ENCODE measurements around the gene AGER. TPM values are rescaled to one million over a fixed set of nuclear protein-coding genes. Genes with fewer than 3 reads are reported as not detected.

Gene AGER
- total and polyA plus RNA-seq, 4 donors, result 0.79 to 22.1 (median 10.8) TPM

DNA sequence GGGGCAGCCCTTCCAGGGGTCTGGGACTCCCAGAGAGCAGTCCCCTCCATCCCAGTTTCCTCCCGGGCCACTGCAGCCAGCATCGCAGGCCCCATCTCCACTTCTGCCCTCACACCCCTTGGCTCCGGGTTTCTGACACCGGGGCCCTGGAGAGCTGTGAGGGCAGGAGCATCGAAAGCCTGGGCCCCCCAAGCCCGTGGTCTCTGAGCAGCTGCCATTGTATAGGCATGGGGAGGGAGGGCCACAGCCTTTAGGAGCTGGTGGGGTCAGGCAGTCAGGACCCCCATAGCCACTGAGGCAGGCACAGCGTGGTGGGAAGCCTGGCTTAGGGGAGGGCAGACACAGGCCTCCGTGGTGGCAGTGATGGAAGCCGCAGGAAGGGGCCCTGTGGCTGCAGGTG is 18.1 kb upstream of the AGER start:
- no peaks in the 10 kb centered on the region for H3K36me3 ChIP-seq (ENCODE audit: control insufficient read depth, insufficient read depth, low read length)
- peaks cover 18% of the 10 kb centered on the region for H3K4me1 ChIP-seq (ENCODE audit: control insufficient read depth, insufficient read depth, low read length)
- no peak overlapping the region for H3K27ac ChIP-seq (ENCODE audit: low read depth, low read length)
- no peaks in the 10 kb centered on the region for H3K9me3 ChIP-seq (ENCODE audit: control insufficient read depth, insufficient read depth, low read length)
- no peaks in the 10 kb centered on the region for H3K27me3 ChIP-seq (ENCODE audit: control insufficient read depth, insufficient read depth, low read length)
- 84% methylated on average over 5 of the region's 9 CpGs for WGBS (ENCODE audit: insufficient coverage)
- H3K4me3 ChIP-seq (ENCODE audit: low read depth, low read length), result no peak overlapping the region
- DNase-seq (ENCODE audit: low read depth in 4 of 6, low spot score in 6 of 6), result no peak

DNA sequence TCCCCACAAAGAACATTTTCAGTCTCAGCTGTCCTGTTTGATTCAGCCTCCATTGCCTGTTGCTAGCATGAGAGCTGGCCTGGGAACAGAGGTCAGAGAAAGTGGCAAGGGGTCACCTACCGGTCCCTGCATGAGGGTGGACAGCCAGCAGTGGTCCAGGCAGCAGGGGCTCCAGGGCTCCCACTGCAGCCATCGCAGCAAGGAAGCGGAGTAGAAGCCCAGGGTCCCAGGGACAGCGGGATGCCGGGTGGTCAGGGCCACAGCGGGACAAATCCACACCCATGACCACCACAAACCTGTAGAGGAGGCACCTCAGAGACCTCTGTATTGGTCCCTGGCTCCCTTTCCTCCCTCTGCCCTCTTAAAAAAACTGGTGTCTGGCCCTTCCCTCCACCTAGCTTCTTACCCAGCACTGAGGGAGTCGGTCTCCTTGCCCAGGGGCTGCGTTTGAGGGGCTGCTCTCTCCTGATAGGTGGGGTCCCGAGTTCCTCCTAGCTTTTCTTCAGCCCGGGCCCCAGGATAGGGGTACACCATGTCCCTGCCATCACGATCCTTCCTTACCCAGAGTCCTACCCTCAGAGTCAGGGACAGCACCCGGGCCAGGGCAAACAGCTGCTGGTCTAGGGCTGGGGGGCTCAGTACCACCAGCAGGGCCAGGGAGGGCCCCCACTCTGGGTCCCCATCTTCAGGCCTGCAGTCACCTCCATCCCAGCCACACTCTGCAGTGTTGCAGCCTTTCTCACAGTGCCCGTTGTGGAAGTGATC is 16.8 kb upstream of the AGER start:
- no peak overlapping the region for H3K4me3 ChIP-seq (ENCODE audit: low read depth, low read length)
- H3K36me3 ChIP-seq (ENCODE audit: control insufficient read depth, insufficient read depth, low read length), result no peaks in the 10 kb centered on the region
- DNase-seq (ENCODE audit: low read depth in 4 of 6, low spot score in 6 of 6), result no peak
- peaks cover 31% of the 10 kb centered on the region for H3K4me1 ChIP-seq (ENCODE audit: control insufficient read depth, insufficient read depth, low read length)
- no peak overlapping the region for H3K27ac ChIP-seq (ENCODE audit: low read depth, low read length)
- no peaks in the 10 kb centered on the region for H3K9me3 ChIP-seq (ENCODE audit: control insufficient read depth, insufficient read depth, low read length)
- H3K27me3 ChIP-seq (ENCODE audit: control insufficient read depth, insufficient read depth, low read length), result no peaks in the 10 kb centered on the region
- 83% methylated on average over 12 of the region's 13 CpGs for WGBS (ENCODE audit: insufficient coverage)

DNA sequence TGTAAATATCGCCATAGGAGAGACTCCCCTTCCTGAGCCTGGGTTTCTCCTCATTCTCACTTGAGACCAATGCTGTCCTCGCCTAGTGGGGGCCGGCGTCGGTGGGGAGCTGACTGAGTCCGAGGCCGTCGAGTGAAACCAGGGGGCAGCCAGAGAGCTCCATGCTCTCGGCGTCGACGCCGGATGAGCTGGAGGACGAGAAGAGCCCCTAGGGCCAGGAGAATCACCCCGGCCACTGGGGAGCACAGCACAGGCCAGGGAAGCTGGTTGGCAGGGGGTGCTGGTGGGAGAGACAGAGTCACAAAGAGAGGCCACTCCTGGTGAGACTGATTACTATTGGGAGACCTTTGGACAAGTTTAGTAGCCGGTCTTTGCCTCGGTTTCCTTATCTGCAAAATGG is 14.8 kb upstream of the AGER start:
- Histone ChIP-seq H3K9me3 (ENCODE audit: control insufficient read depth, insufficient read depth, low read length) (no peaks in the 10 kb centered on the region), H3K4me3 (ENCODE audit: low read depth, low read length) (no peak overlapping the region), H3K27me3 (ENCODE audit: control insufficient read depth, insufficient read depth, low read length) (no peaks in the 10 kb centered on the region), H3K4me1 (ENCODE audit: control insufficient read depth, insufficient read depth, low read length) (peaks cover 40% of the 10 kb centered on the region), H3K36me3 (ENCODE audit: control insufficient read depth, insufficient read depth, low read length) (no peaks in the 10 kb centered on the region), H3K27ac (ENCODE audit: low read depth, low read length) (no peak overlapping the region)
- DNase-seq (ENCODE audit: low read depth in 4 of 6, low spot score in 6 of 6), result no peak
- 89% methylated on average over 17 of the region's 17 CpGs for WGBS (ENCODE audit: insufficient coverage)

DNA sequence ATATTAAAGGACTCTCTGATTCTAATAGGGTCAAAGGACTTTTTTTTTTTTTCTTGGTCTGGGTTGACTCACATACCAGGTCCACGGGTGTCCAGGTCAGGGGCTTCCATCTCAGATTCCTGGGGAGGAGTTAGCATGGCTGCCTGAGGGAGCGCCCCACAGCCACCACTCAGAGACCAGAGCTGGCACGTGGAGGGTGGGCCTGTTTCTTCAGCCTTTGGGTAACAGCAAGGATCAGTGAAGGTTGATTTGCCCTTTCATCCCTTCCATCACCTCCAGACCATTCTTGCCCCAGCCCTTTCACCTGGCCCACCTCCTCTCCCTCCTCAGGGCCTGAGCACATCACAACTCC is 14.3 kb upstream of the AGER start:
- Histone ChIP-seq H3K27ac (ENCODE audit: low read depth, low read length) (no peak overlapping the region), H3K9me3 (ENCODE audit: control insufficient read depth, insufficient read depth, low read length) (no peaks in the 10 kb centered on the region), H3K4me1 (ENCODE audit: control insufficient read depth, insufficient read depth, low read length) (peaks cover 35% of the 10 kb centered on the region), H3K27me3 (ENCODE audit: control insufficient read depth, insufficient read depth, low read length) (no peaks in the 10 kb centered on the region), H3K36me3 (ENCODE audit: control insufficient read depth, insufficient read depth, low read length) (no peaks in the 10 kb centered on the region), H3K4me3 (ENCODE audit: low read depth, low read length) (no peak overlapping the region)
- DNase-seq (ENCODE audit: low read depth in 4 of 6, low spot score in 6 of 6), result no peak
- WGBS (ENCODE audit: insufficient coverage), result 71% methylated on average over 1 of the region's 3 CpGs

DNA sequence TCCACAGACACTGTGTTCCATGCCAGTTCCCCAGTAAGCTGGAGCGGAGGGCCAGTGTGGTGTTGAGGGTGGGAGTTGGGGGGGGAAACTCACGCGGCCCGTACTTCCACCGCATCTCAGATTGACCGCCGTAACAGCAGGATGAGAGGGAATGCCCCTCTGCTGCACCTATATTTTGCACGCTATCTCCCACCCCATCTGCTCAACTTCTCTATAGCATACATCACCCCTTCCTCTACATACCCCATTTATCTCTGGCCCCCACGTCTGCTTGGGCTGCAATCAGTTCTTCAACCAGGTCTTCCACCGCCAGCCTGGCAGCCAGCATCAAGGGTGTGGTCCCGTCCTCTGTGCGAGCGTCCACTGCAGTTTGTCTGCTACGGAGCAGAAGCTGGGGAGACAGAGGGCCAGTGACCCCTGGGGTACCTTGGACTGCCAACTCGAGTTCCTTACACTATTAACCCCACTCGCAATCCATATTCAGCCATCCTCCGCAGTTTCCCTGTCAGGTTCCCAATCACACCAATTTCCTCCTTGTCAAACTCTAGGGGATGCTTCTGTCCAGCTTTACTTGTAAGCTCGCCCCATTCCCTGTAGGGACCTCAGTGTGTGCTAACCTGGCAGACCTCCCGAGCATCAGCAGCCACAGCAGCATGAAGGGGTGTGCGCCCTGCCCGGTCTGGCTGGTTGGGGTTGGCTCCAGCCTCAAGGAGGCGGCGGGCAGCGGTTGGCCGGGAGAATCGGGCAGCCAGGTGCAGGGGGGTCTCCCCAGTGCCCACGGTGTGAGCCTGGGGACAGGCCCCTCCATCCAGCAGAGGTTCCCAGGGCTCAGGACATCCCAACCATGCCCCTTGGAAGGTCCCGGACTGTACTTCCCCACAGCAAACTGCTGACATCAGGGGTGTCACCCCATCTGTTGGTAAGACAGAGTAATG is 12.9 kb upstream of the AGER start:
- Histone ChIP-seq H3K4me1 (ENCODE audit: control insufficient read depth, insufficient read depth, low read length) (peaks cover 36% of the 10 kb centered on the region), H3K4me3 (ENCODE audit: low read depth, low read length) (peak overlapping the region; percentile 88), H3K27ac (ENCODE audit: low read depth, low read length) (peak overlapping the region; percentile 100), H3K9me3 (ENCODE audit: control insufficient read depth, insufficient read depth, low read length) (no peaks in the 10 kb centered on the region), H3K27me3 (ENCODE audit: control insufficient read depth, insufficient read depth, low read length) (no peaks in the 10 kb centered on the region), H3K36me3 (ENCODE audit: control insufficient read depth, insufficient read depth, low read length) (no peaks in the 10 kb centered on the region)
- WGBS (ENCODE audit: insufficient coverage), result 5% methylated on average over 23 of the region's 28 CpGs
- peak in 2 of 6 donors; percentile 65 to 73 for DNase-seq (ENCODE audit: low read depth in 4 of 6, low spot score in 6 of 6)

DNA sequence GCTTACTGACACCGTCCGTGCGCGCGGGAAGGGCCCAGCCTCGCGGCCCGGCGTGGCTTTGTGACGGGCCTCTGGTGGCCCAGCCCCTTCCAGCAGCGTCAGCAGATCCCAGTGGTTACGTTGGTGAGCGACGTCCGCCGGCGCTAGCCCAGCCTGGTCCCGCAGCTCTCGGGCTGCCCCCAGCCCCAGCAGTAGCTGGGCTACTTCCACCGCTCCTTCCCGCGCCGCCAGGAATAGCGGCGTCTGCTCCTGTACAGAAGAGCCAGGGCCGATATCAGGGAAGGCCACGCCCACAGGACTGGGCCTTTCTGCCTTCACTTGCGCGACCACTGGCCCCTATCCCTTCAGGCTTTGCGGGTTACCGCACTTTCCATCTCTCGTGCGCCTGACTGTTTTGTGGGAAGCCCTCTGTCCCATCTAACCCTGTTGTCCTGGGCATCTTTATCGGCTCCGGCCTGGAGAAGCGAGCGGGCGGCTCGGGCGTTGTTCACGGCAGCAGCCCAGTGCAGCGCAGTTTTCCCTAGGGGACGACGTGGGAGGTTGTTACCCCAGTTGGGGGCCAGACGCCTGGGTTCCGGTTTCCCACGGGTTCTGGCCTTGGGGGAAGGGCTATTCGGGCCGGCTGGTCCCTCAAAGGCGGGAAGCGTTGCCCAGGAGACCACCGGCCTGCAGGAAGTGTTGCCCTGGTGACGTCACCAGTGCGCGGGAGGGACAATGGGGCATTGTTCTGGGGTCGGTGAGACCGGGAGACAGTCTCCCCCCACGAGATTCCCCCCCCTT is 12.0 kb upstream of the AGER start:
- no peaks in the 10 kb centered on the region for H3K27me3 ChIP-seq (ENCODE audit: control insufficient read depth, insufficient read depth, low read length)
- peak overlapping the region; percentile 100 for H3K27ac ChIP-seq (ENCODE audit: low read depth, low read length)
- no peaks in the 10 kb centered on the region for H3K9me3 ChIP-seq (ENCODE audit: control insufficient read depth, insufficient read depth, low read length)
- WGBS (ENCODE audit: insufficient coverage), result under 1% methylated on average over 51 of the region's 58 CpGs
- peak; percentile 78 to 97 (median 88) for DNase-seq (ENCODE audit: low read depth in 4 of 6, low spot score in 6 of 6)
- no peaks in the 10 kb centered on the region for H3K36me3 ChIP-seq (ENCODE audit: control insufficient read depth, insufficient read depth, low read length)
- H3K4me1 ChIP-seq (ENCODE audit: control insufficient read depth, insufficient read depth, low read length), result peaks cover 44% of the 10 kb centered on the region
- H3K4me3 ChIP-seq (ENCODE audit: low read depth, low read length), result peak overlapping the region; percentile 88

DNA sequence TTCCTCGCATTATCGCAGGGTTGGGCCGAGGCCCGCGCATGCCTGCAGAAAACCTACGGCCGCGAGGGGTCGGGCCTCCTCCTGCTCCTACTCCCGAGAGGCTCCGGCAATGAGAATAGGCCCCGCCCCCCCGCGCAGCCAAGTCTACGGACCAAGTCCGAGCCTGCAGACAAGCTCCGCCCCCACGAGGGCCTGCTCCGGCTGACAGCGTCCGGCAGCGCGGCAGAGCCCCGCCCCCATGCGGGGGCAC is 11.5 kb upstream of the AGER start:
- H3K4me3 ChIP-seq (ENCODE audit: low read depth, low read length), result peak overlapping the region; percentile 88
- DNase-seq (ENCODE audit: low read depth in 4 of 6, low spot score in 6 of 6), result peak; percentile 95 to 100 (median 100)
- 0% methylated on average over 25 of the region's 25 CpGs for WGBS (ENCODE audit: insufficient coverage)
- H3K4me1 ChIP-seq (ENCODE audit: control insufficient read depth, insufficient read depth, low read length), result peaks cover 50% of the 10 kb centered on the region
- H3K27me3 ChIP-seq (ENCODE audit: control insufficient read depth, insufficient read depth, low read length), result no peaks in the 10 kb centered on the region
- peak overlapping the region; percentile 100 for H3K27ac ChIP-seq (ENCODE audit: low read depth, low read length)
- no peaks in the 10 kb centered on the region for H3K9me3 ChIP-seq (ENCODE audit: control insufficient read depth, insufficient read depth, low read length)
- H3K36me3 ChIP-seq (ENCODE audit: control insufficient read depth, insufficient read depth, low read length), result no peaks in the 10 kb centered on the region

DNA sequence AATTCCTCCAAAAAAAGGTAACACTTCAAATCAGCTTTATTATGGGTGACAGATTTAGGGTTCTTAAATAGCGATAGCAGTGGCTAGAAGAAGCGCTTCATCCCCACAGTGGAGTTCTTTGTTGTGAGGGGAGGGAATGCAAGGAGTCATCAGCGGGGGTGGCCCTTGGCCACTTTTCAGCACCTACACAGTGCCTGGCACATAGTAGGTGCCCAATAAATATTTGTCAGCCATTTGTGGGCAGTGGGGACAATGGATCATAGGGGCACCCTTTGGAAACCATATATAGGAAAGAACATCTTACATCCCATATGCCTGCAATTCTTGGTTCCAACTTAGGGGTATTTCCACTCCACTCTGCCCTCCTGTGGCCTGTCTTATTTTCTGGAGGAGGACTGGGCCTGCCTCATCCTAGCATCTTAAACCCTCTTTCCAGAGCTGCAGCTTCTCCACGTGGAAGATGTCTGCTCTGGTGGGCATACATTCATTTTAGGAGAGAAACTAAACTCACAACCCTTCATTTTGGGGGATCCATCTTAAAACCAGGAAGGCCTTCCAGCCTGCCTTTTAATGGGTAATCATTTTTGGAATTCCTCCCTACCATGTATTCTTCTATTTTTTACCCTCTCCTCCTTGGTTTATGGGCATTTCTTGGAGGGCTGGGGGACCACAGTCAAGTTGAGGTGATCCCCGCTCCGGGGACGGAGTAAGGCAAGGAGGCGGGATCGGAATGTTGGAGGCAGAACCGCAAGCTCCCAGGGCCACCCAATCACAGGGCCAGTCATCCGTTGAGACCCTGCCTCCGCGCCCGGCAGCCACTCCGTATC is 11.0 kb upstream of the AGER start:
- WGBS (ENCODE audit: insufficient coverage), result 0% methylated on average over 12 of the region's 15 CpGs
- peak in 2 of 6 donors; percentile 78 to 82 for DNase-seq (ENCODE audit: low read depth in 4 of 6, low spot score in 6 of 6)
- H3K27me3 ChIP-seq (ENCODE audit: control insufficient read depth, insufficient read depth, low read length), result no peaks in the 10 kb centered on the region
- no peaks in the 10 kb centered on the region for H3K36me3 ChIP-seq (ENCODE audit: control insufficient read depth, insufficient read depth, low read length)
- H3K9me3 ChIP-seq (ENCODE audit: control insufficient read depth, insufficient read depth, low read length), result no peaks in the 10 kb centered on the region
- H3K4me3 ChIP-seq (ENCODE audit: low read depth, low read length), result peak overlapping the region; percentile 88
- H3K27ac ChIP-seq (ENCODE audit: low read depth, low read length), result peak overlapping the region; percentile 100
- H3K4me1 ChIP-seq (ENCODE audit: control insufficient read depth, insufficient read depth, low read length), result peaks cover 54% of the 10 kb centered on the region

DNA sequence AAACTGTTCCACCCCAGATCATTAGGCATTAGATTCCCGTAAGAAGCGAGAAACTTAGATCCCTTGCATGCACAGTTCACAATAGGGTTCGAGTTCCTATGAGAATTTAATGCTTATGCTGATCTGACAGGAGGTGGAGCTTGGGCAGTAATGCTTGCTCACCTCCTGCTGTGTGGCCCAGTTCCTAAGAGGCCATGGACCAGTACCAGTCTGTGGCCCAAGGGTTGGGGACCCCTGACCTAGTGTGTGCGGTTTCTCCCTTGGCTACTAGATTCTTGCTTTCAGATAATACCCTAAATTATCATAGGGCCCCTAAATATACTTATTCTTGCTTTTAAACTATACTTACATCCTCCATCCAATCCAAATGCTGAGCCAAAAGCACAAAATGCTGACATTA is 10.3 kb upstream of the AGER start:
- H3K4me1 ChIP-seq (ENCODE audit: control insufficient read depth, insufficient read depth, low read length), result peaks cover 55% of the 10 kb centered on the region
- H3K4me3 ChIP-seq (ENCODE audit: low read depth, low read length), result no peak overlapping the region
- peak overlapping the region; percentile 100 for H3K27ac ChIP-seq (ENCODE audit: low read depth, low read length)
- no peaks in the 10 kb centered on the region for H3K27me3 ChIP-seq (ENCODE audit: control insufficient read depth, insufficient read depth, low read length)
- 96% methylated on average over 4 of the region's 4 CpGs for WGBS (ENCODE audit: insufficient coverage)
- no peaks in the 10 kb centered on the region for H3K36me3 ChIP-seq (ENCODE audit: control insufficient read depth, insufficient read depth, low read length)
- DNase-seq (ENCODE audit: low read depth in 4 of 6, low spot score in 6 of 6), result no peak
- H3K9me3 ChIP-seq (ENCODE audit: control insufficient read depth, insufficient read depth, low read length), result no peaks in the 10 kb centered on the region
